Islet of Langerhans (tissue), 1 donor: ENCODE measurements around the gene UBASH3A.

Experiments
- FAIRE-seq: peaks from one replicate; lab custom pipeline; 2011; peaks lifted over from hg19 to GRCh38; lab: Jason Lieb, UNC

Gene UBASH3A

DNA sequence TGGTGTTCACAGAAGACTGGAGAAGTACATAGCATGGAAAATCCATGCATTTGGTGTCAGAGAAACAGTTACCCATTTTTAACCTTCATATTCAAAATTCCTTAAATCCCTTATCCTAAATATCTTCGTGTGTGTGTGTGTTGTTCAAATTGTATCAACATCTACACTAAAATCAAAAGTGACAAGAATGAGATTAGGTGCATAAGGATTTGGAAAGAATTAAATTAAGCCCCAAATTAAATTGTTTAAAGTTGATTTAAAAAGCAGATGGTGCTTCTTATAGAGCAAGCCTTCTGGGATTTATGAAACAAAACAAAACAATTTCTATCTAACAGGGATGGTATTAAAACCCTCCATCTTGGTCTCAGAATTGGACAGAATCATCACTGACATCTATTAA is 87.6 kb downstream of the UBASH3A start:
- FAIRE-seq: no peak

DNA sequence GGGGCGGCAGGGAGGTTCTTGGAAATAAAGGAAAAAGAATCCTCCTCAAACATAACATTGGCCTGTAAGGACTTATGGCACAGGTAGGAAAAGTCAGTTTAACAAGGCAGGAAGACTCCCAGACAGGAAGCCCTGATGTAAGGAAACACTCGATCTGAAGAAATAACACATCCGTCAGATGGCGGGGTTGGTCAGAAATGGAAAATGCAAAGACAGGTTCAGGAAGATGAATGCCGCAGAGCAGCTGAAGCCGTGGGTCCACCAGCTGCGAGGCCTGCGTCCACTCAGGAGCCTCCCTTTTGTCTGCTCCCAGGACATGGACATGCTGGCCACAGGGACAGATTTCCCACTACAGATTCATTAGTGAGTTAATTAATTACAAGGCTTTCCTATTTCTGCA is 88.5 kb downstream of the UBASH3A start:
- no peak for FAIRE-seq

DNA sequence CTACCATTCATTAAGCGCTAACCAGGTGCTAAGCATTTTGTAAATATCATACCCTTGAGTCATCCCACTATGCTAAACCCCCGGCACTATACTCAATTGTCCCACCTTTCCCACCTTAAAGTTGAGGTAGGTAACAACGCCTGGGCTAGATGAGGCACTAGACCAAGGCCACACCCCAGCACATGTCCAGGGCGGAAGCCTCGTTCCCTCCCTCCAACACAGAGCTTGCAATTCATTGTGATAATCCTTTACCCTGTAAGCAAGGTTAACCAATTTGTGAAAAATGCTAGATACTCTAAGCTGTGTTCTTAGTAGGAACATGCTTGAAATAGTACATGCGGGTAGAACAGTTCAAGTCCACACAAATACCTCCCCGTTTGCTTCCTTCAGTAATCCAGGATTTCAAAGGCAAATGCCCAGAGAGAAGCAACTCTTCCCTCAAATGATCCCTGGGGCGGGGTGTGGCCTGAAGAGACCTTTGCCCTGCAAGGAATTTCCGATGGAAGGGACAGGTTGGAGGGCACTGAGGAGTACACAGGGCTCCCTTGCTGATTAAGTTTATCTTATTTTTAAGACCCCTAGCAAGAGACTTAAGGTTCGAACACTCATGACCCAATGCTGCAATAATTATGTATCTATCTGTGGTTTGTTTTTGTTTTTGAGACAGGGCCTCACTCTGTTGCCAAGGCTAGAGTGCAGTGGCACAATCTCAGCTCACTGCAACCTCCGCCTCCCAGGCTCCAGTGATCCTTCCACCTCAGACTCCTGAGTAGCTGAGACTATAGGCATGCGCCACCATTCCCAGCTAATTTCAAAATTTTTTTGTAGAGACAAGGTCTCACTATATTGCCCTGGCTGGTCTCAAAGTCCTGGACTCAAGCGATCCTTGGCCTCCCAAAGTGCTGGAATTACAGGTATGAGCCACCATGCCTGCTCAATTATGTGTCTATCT is 89.7 kb downstream of the UBASH3A start:
- no peak for FAIRE-seq

DNA sequence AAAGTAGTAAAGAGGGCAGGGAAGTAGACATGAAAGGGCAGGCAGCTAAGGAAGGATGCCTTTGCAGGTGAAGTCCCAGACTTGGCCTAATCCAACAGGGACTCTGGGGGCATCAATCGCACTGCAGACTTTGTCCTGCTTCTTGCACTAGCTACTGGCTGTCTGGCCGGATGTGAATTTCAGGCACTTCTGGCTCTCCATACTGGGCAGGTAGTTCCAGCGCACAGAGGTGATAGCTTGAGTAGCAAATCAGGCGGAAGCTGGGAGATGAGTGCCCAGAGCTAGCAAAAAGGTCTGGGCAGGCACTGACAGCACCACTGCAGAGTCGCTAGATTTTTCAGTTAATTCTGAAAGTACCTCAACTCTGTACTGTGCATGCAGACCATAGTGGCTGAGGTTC is 91.3 kb downstream of the UBASH3A start:
- no peak for FAIRE-seq

DNA sequence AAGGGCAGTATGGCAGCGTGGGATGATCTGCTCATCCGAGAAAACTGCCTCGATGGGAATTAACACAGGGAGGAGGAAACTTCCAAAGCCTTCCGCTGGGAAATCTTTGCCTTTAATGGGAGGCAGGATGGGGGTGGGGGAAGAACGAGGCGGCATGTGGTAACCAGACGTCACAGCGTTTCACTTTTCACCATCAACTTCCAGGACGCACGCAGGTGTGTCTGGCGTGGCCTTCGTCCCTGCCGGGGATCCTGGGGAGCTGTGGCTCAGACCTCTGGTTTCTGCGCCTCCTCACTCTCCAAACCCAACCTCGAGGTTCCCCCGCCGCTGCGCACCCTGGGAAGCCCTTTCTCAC is 92.0 kb downstream of the UBASH3A start:
- no peak for FAIRE-seq

DNA sequence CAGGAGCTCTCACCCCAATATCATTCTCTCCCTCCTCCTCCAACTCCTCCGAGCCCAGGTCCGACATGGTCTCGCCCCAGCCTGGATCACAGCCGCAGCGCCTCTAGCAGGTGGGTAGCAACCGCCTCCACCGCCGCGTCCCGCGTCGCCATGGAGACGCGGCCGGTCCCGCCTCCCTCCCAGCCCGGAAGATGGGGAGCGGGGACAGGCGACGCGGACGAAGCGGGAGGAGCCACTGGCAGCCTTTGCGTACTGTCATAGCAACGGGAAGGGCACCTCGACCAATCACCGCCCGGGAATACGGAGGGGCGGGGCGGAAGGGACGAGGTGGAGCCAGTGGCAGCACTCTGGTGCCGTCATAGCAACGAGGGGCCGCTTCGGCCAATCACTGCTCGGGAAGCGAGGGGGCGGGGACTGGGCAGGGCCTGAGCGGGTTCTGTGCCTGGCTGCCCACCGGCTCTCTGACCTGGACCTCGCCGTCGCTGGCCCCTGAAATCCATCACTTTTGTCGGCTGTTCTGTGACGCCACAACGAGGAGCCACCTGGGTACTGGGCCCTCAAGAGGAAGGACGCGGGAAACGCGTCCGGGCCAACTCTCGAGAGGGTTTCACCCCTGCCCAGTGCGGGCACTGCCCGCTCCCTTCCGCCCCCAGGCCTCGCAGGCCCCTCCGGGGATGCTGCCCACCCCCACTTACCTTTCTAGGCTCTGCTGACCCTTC is 92.6 kb downstream of the UBASH3A start, which contains the start of gene RSPH1:
RSPH1 (minus strand) TSS at position 105 of the 719 bp plus-strand sequence; CDS start at position 67, 38 bp downstream.
- peak; percentile 68 for FAIRE-seq

DNA sequence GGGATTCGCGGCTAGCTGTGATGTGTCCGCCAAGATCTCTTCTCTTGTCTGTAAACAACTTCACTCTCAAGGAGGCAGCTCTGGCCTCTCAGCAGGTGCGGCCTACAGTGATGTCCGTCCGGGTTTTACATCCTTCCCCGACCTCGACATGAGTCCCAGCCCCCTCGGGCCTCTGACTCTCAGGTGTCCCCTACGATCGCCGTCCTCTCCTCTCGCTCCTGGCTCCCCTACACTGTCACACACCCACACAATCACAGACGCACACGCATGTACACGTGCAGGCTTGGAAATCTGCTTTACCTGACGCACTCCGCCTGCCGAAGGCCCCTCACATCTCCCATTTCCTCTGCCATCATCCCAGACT is 93.1 kb downstream of the UBASH3A start:
- FAIRE-seq: no peak
